Gastroesophageal sphincter (tissue), 3 donors: ENCODE measurements around the gene WDR54.

Source experiments
- CTCF ChIP-seq, 4 experiments: fragments of 200-600 bp in 2 of 4; fragments of 450-650 bp in 2 of 4; sonication (generic) in 1 of 4; IDR thresholded peaks; one replicate each; pipeline ENCODE4 v1.5.1; 2017 to 2019; ENCODE audit warnings: antibody characterized with exemption in 4 of 4, mild to moderate bottlenecking in 2 of 4, moderate library complexity in 2 of 4
- EP300 ChIP-seq: sonication (generic); formaldehyde crosslinking; IDR thresholded peaks from one replicate; pipeline ENCODE4 v1.6.1; 2017; ENCODE audit warnings: antibody characterized with exemption, mild to moderate bottlenecking
- POLR2A ChIP-seq, 2 donors: fragments of 450-650 bp; IDR thresholded peaks; one replicate each; pipeline ENCODE4 v1.6.1; 2017; ENCODE audit warnings: antibody characterized with exemption in 2 of 2, mild to moderate bottlenecking in 2 of 2, moderate library complexity in 1 of 2
- POLR2AphosphoS5 ChIP-seq: sonication (generic); formaldehyde crosslinking; IDR thresholded peaks from one replicate; pipeline ENCODE4 v1.6.1; 2017; ENCODE audit warnings: antibody characterized with exemption

GRCh38 chr2:74417197-74417596 lies 4.3 kb upstream of the WDR54 start:
- TF ChIP-seq CTCF (IDR thresholded peaks at IDR 0.05) (no peak), POLR2A (IDR thresholded peaks at IDR 0.05) (no peak), POLR2AphosphoS5 (no peak), EP300 (no peak)
